Thoracic aorta (tissue), 2 donors: Measurements from ENCODE around the gene CACNA2D3. TPM values are rescaled to one million over a fixed set of nuclear protein-coding genes. Genes with fewer than 3 reads are reported as not detected.

Experiments used
- ATAC-seq: fragments of 150-250 bp; one replicate; pipeline ENCODE4 v1.8.0; 2017; ENCODE audit warnings: low read depth; ENCODE audit not compliant: insufficient number of reproducible peaks, low FRiP score
- DNase-seq: peaks from one replicate; pipeline ENCODE4 v3.0.0-alpha.2; 2020; ENCODE audit warnings: low spot score
- H3K27ac ChIP-seq, 2 donors: fragments of 200-600 bp; sonication (generic); 1 replicate in 1 of 2; 2 replicates in 1 of 2; pipeline ENCODE4 v1.5.1; 2016; ENCODE audit warnings: mild to moderate bottlenecking in 2 of 2, moderate library complexity in 2 of 2
- H3K27me3 ChIP-seq: fragments of 200-600 bp; sonication (generic); replicated peaks from 2 replicates; pipeline ENCODE4 v1.6.0; 2016; ENCODE audit warnings: mild to moderate bottlenecking; ENCODE audit not compliant: insufficient read depth
- H3K36me3 ChIP-seq: fragments of 200-600 bp; sonication (generic); one replicate; pipeline ENCODE4 v1.5.1; 2016
- H3K4me1 ChIP-seq, 2 donors: fragments of 200-600 bp; sonication (generic); 1 replicate in 1 of 2; 2 replicates in 1 of 2; pipeline versions ENCODE4 v1.5.1 to v1.6.0; 2016; ENCODE audit warnings: low read depth in 2 of 2, mild to moderate bottlenecking in 1 of 2; ENCODE audit not compliant: control insufficient read depth in 1 of 2
- H3K4me3 ChIP-seq: fragments of 200-600 bp; sonication (generic); 2 replicates; pipeline ENCODE4 v1.5.1; 2016; ENCODE audit warnings: mild to moderate bottlenecking
- H3K9me3 ChIP-seq: fragments of 200-600 bp; sonication (generic); 2 replicates; pipeline ENCODE4 v1.5.1; 2016
- CTCF ChIP-seq: fragments of 200-600 bp; sonication (generic); IDR thresholded peaks from one replicate; pipeline ENCODE4 v1.5.1; 2019; ENCODE audit warnings: antibody characterized with exemption
- total RNA-seq, 2 donors: library from RNA; depleted of rRNA; stranded (reverse); fragments of >200 nt; gene quantifications; one replicate each; pipeline versions ENCODE4 v1.1.0 to v1.2.3, GENCODE V29; 2016

Gene CACNA2D3
- total RNA-seq, 2 donors from 2014 or later: 3.2 to 4.0 TPM

GRCh38 chr3:54897028-54897711 is 774.8 kb downstream of the CACNA2D3 start:
- Histone ChIP-seq H3K9me3 (no peaks in the 10 kb centered on the region), H3K4me1 (no peaks in the 10 kb centered on the region), H3K27ac (no peak overlapping the region), H3K27me3 (no peaks in the 10 kb centered on the region), H3K4me3 (no peak overlapping the region), H3K36me3 (peaks cover 3% of the 10 kb centered on the region)
- ATAC-seq (no peak), DNase-seq (no peak)
- TF ChIP-seq CTCF: no peak

- Histone ChIP-seq H3K36me3 (peaks cover 3% of the 10 kb centered on the region), H3K27ac (no peak overlapping the region), H3K9me3 (no peaks in the 10 kb centered on the region), H3K4me1 (no peaks in the 10 kb centered on the region), H3K27me3 (no peaks in the 10 kb centered on the region), H3K4me3 (no peak overlapping the region)
- DNase-seq (no peak), ATAC-seq (no peak)
- no peak for TF ChIP-seq CTCF
These were observed 776.9 kb downstream of the CACNA2D3 start for GRCh38 chr3:54899273-54899672.

GRCh38 chr3:54900838-54901591 is 778.7 kb downstream of the CACNA2D3 start:
- no peaks in the 10 kb centered on the region for H3K9me3 ChIP-seq
- H3K4me3 ChIP-seq: no peak overlapping the region
- no peak overlapping the region for H3K27ac ChIP-seq
- no peak for TF ChIP-seq CTCF
- ATAC-seq (no peak), DNase-seq (no peak)
- H3K36me3 ChIP-seq: peaks cover 3% of the 10 kb centered on the region
- no peaks in the 10 kb centered on the region for H3K27me3 ChIP-seq
- H3K4me1 ChIP-seq: no peaks in the 10 kb centered on the region

- Histone ChIP-seq H3K27ac (no peak overlapping the region), H3K27me3 (no peaks in the 10 kb centered on the region), H3K36me3 (peaks cover 3% of the 10 kb centered on the region), H3K4me3 (no peak overlapping the region), H3K9me3 (no peaks in the 10 kb centered on the region), H3K4me1 (no peaks in the 10 kb centered on the region)
- no peak for DNase-seq
- ATAC-seq: no peak
- no peak for TF ChIP-seq CTCF
These were observed 779.7 kb downstream of the CACNA2D3 start for GRCh38 chr3:54901906-54902685.

- ATAC-seq: no peak
- H3K36me3 ChIP-seq: no peaks in the 10 kb centered on the region
- H3K27ac ChIP-seq: no peak overlapping the region
- H3K9me3 ChIP-seq: no peaks in the 10 kb centered on the region
- H3K4me1 ChIP-seq: no peaks in the 10 kb centered on the region
- no peak overlapping the region for H3K4me3 ChIP-seq
- no peaks in the 10 kb centered on the region for H3K27me3 ChIP-seq
- TF ChIP-seq CTCF: no peak
- no peak for DNase-seq
These were observed 783.0 kb downstream of the CACNA2D3 start for GRCh38 chr3:54905261-54905888.
